ENCODE measurements around the gene TMBIM4.

TMBIM4 gene

DNA sequence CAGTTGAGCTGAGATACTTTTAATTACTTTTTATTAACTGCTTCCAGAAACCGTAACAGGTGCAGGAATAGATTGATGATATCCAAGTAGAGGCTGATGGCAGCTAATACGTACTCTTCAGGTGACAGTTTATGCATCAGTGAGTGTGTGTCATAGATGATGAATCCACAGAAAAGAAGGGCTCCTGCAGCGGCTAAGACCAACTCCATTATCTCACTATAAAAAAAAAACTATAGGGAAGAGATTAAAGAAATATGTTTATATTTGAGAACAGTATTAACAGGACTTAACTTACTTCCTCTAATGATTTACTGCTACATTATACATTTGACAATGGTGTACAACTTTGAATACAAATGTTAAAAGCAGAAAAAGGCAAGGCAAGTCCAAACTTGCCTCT lies 31.9 kb downstream of the TMBIM4 start:
- no peak for DNase-seq

- DNase-seq: no peak
Observed at GRCh38 chr12:66132408-66132807, 37.4 kb downstream of the TMBIM4 start.

GRCh38 chr12:66131067-66131688 lies 38.6 kb downstream of the TMBIM4 start:
- DNase-seq: no peak

DNA sequence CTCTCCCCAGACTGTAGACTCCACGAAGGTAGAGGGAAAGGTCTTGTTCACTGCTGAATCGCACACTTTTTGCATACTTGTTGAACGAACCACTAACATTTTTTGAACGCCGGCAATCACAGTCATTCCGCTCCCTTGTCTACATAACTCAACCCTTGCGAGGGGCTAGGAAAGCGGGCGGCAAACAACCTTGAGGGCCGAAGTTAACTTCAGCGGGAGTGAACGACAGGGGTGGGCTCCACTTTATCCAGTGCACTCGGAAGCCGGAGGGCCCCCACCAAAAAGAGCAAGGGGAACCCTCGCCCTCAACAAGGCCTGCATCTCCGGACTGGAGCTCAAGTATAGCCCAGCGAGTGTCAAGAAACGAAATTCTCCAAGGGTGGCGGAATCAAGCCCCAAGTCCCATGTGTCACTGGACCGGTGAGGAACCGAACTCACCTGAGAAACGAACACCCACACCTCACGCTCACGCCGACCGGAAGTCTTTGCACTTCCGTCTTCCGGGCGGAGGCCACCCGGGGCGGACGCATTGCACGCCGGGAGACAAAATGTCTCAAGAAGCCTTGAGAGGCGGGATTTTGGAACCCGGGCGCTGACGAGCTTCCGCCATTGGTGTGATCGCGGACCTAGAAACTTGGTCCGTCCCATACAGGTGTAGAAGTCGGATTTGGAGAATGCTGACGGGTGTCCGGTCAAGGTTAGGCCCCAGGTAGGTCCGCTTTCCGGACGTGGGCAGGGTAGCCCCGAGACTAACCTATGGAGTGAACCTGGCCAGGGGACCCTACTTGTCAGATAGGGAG lies 39.3 kb downstream of the TMBIM4 start, which contains the start of gene LLPH:
TSS of gene LLPH (minus strand) at position 484 of the 800 bp plus-strand sequence. CDS start 1,644 bp downstream, outside the sequence.
- DNase-seq: peak; percentile 85

DNA sequence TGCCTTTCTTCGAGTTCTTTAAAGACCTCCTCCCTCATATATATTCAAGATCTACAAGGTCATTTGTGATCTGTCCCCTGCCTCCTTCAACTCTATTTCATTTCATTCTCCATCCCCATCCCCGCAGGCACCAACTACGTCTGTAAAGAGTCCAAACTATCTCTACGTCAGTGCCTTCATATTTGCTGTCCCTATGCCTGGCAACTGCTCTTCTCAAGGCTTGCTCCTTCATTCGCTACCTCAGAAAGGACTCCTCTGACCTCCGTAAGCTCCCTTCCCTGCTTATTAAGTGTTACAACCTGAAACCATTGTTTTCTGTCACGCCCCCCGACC lies 39.9 kb downstream of the TMBIM4 start:
- DNase-seq: peak; percentile 3

GRCh38 chr12:66127650-66128049 lies 42.1 kb downstream of the TMBIM4 start:
- no peak for DNase-seq

DNA sequence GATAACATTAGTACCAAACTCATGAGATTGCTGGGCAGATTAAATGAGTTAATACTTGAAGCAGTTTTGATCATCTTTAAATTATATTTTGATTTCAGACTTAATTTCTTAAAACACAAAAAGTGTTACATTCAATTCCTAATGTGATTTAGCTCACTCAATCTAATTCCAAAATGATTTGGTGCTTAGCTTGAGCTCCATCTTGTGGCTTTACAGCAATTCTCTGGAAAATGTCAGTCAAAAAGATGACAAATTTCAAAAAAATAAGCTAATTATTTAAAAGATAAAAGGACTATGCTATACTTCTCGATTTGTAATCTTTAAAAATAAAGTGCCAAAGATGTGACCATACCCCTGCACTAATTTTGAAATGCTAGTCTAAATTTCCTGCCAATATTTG lies 49.3 kb downstream of the TMBIM4 start:
- no peak for DNase-seq

DNA sequence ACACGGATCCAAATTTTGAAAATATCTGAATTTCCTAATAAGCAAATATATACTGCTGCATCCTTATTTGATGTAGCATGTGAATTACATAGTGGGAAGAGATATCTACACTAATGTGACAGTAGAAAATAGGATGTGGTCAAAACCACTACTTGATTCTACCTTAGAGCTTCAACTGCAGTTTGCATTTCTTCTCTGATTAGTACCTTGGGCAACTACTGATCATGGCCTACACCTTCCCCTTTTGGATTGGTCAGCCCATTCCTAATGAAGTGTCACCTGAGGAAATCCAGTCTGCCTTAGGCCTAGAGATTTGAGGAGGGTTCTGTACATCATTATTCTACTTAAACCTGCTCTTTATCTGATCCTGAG lies 49.9 kb downstream of the TMBIM4 start:
- DNase-seq: no peak

DNA sequence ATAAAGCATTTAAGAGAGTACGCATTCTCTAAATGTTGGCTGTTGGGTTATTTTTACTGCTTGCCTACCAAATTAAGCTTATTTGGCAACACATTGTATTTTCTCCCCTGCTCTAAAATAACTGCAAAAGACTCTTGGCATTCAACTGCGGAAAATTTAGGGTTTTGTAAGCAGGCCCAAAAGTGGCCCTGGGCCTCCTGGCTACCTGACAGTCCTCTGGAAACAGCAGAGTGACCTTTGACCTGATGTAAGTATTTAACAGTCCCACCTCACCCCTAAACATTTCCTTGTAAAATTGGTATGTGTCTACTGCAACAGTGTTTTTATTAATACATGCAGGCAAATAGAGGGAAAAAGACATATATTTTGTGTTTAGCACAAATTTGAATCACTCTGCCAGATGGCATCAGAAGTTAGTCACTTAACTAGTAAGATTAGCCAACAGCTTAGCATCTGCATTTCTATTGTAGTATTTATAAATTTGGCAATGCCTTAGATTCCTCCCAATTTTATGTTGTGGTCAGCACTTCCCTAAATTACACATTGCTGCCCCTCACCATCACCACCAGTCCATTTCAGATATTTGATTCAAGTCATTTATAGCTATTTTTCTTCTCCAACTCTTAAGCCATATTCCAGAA lies 50.4 kb downstream of the TMBIM4 start:
- no peak for DNase-seq

DNA sequence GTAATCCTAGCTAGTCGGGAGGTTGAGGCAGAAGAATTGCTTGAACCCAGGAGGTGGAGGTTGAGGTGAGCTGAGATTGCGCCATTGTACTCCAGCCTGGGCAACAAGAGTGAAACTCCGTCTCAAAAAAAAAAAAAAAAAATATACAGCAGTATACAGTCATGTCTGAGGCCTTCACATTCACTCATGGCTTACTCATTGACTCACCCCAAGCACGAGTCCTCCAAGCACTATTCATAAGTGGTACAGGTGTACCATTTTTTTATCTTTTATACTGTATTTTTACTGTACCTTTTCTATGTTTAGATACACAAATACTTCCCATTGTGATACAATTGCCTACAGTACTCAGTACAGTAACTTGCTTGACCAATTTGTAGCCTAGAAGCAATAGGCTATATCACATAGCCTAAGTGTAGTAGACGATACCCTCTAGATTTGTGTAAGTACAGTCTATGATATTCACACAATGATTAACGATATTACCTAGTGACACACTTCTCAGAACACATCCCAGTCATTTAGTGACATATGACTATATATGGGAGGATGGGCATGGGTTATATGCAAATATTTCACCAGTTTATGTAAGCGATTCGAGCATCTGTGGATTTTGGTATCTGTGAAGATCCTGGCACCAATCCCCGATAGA lies 51.4 kb downstream of the TMBIM4 start:
- no peak for DNase-seq

- DNase-seq: no peak
Observed at GRCh38 chr12:66117242-66117641, 52.6 kb downstream of the TMBIM4 start.

- no peak for DNase-seq
Observed at GRCh38 chr12:66115071-66115600, 54.7 kb downstream of the TMBIM4 start.

DNA sequence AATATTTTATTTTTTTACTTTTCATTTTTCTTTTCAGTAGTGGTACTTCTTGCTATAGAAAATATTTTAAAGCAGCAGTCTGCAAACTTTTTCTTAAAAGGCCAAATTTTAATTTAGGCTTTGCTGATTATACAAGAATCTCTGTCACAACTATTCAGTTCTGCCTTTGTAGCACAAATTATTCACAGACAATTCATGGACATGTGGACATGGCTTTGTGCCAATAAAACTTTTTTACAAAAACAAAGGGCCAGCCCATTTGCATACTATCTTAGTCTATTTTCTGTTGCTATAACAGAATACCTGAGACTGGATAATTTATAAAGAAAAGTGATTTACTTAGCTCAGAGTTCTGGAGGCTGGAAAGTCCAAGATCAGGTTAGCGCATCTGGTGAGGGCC lies 56.3 kb downstream of the TMBIM4 start:
- no peak for DNase-seq

GRCh38 chr12:66111605-66112004 lies 58.2 kb downstream of the TMBIM4 start:
- no peak for DNase-seq

DNA sequence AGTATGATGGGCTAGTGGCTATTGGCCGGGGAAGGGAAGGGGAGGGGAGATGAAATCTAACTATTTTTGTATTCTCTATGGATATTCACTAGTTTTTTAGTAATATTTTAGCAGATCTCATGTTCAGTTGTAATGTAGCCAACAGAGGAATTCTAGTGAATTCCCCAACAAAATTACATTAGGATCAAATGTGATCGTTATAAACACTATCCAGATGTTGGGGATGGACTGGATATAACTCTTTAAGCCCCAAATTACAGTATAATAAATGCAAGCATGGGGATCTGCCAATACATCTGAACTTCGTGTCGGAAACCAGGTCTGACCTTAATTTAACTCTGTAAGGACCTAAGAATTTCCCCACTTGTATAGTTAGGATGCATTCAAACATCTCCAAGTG lies 60.7 kb downstream of the TMBIM4 start:
- no peak for DNase-seq

GRCh38 chr12:66108386-66108785 lies 61.4 kb downstream of the TMBIM4 start:
- no peak for DNase-seq

- DNase-seq: peak; percentile 51
Observed at GRCh38 chr12:66107451-66107915, 62.3 kb downstream of the TMBIM4 start.

- DNase-seq: no peak
Observed at GRCh38 chr12:66103016-66103913, 66.5 kb downstream of the TMBIM4 start.

DNA sequence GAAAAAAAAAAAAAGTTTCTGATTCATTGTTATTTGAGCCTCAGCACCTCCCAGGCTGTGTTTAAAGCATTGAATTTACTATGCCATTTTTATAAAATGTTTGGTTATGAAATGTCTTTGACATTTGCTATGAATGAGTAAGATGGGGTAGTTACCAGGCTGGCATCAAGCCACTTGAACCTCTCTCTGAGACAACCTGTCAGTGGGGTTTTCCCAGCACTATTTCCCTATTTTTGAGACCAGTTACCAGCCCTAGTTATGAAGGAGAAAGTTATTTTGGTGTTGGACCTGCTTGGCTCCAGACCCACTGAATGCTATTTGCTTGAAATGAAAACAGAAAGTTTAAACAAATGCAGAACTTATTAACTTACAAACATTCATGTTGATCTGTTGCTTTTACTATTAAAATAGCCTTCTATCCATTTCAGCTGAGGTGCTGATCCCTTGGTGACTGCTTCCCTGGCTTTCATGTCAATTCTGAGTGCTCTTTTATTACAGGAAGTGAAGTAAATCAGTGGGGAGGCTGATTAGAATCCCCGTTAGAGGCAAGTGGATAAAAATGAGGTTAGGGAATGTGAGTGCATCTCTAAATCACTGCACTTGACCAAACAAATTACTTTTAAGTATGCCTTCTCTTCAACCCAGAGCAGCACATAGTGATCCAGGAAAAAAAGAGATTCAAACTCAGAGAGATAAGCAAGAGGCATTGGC lies 77.1 kb downstream of the TMBIM4 start:
- DNase-seq: no peak

DNA sequence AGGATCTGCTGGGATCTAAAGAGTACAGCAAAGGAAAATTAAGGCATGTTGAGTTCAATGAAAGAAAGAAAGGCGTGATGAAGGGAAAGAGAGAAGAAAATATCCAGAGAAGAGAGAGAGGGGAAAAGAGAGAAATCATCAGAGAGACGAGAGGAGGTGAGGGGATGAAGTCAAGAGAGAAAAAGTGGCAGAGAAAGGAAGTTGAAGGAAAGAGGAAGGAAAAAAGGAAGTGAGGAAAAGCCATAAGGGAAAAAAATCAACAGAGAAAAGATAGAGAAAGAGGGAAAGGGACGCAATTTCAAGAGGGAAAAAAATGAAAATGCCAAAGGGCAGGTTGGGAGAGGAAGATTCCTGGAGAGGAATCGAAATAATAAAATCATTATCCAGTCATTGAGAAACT lies 79.6 kb downstream of the TMBIM4 start:
- no peak for DNase-seq

- DNase-seq: peak; percentile 40
Observed at GRCh38 chr12:66087365-66087943, 82.3 kb downstream of the TMBIM4 start.

Data from activated gamma-delta T cell treated with Interleukin-2 at 50 U/mL for 16 hours (primary cell).